Retinal pigment epithelial cell (primary cell): Measurements from ENCODE around the gene CHAT.

Experiments used
- DNase-seq: peaks from one replicate; pipeline ENCODE4 v3.0.0-alpha.2; 2010; ENCODE audit warnings: low read depth
- H3K4me3 ChIP-seq: 2 replicates; pipeline ENCODE4 v1.5.1; 2011; ENCODE audit warnings: mild to moderate bottlenecking, low read length, control low read depth, moderate library complexity
- TF ChIP-seq, protein P1 (sequence below): conservative IDR thresholded peaks from 2 replicates; pipeline ENCODE4 v1.5.1; 2011; ENCODE audit warnings: low read depth, low read length, control low read depth, inconsistent platforms

Gene CHAT

DNA sequence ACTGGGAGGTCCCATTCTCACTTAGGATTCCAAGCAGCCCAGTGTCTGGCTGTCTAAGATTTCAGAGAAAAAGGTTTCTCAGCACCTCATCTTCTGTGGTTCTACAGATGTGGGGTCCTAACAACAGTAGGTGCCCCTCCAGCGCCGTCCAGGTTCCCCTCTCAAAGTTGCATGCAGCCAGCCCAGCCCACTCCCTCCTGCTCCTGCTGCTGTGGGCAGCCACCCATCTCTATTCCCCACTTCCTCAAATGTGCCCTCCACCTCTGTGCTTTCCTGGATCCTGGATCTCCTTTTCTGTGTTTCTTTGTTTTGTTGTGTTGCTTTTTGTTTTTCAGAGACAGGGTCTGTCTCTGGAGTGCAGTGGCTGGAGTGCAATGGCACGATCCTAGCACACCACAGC, 17.0 kb upstream of the CHAT start:
- TF ChIP-seq, protein P1, sequence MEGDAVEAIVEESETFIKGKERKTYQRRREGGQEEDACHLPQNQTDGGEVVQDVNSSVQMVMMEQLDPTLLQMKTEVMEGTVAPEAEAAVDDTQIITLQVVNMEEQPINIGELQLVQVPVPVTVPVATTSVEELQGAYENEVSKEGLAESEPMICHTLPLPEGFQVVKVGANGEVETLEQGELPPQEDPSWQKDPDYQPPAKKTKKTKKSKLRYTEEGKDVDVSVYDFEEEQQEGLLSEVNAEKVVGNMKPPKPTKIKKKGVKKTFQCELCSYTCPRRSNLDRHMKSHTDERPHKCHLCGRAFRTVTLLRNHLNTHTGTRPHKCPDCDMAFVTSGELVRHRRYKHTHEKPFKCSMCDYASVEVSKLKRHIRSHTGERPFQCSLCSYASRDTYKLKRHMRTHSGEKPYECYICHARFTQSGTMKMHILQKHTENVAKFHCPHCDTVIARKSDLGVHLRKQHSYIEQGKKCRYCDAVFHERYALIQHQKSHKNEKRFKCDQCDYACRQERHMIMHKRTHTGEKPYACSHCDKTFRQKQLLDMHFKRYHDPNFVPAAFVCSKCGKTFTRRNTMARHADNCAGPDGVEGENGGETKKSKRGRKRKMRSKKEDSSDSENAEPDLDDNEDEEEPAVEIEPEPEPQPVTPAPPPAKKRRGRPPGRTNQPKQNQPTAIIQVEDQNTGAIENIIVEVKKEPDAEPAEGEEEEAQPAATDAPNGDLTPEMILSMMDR: no peak
- no peak overlapping the region for H3K4me3 ChIP-seq
- no peak for DNase-seq

- no peak for DNase-seq
- TF ChIP-seq, protein P1: no peak
- H3K4me3 ChIP-seq: no peak overlapping the region
Observed at GRCh38 chr10:49597426-49598163, 16.2 kb upstream of the CHAT start.

- H3K4me3 ChIP-seq: no peak overlapping the region
- DNase-seq: no peak
- TF ChIP-seq, protein P1: no peak
Observed at GRCh38 chr10:49598164-49598856, 15.5 kb upstream of the CHAT start.

DNA sequence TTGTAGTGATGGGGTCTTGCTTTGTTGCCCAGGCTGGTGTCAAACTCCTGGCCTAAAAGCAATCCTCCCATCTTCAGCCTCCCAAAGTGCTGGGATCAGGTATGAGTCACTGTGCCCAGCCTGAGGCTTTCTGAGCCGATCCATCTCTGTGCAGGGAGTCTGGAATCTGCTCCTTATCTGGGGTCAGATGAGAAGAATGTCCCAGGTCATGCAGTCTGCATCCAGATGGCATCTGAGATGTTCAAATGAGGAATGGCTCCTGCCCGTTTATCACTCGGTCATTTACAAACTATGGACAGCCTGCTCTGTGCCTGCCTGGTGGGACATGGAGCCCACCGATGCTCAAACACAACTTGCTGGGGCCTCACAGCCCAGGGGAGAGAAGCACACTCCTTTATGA, 14.9 kb upstream of the CHAT start:
- TF ChIP-seq, protein P1: no peak
- no peak overlapping the region for H3K4me3 ChIP-seq
- DNase-seq: no peak

- no peak for DNase-seq
- TF ChIP-seq, protein P1: no peak
- H3K4me3 ChIP-seq: no peak overlapping the region
Observed at GRCh38 chr10:49599546-49599945, 14.3 kb upstream of the CHAT start.

- TF ChIP-seq, protein P1: no peak
- no peak overlapping the region for H3K4me3 ChIP-seq
- no peak for DNase-seq
Observed at GRCh38 chr10:49600046-49600445, 13.8 kb upstream of the CHAT start.
